ENCODE data around the gene ZNF839.

ZNF839 gene

GRCh38 chr14:102363182-102363943, 43.8 kb downstream of the ZNF839 start:
- peak; percentile 32 for DNase-seq (ENCODE audit: extremely low spot score)
- POLR2A ChIA-PET, result interaction anchor here (0.7 kb wide), 1 partner anchor 538 kb away, joined by 3 read pairs; no protein-coding TSS in a partner anchor
- no peak for TF ChIP-seq CTCF (IDR thresholded peaks at IDR 0.05; ENCODE audit: control extremely low read depth, extremely low read depth, low read depth, missing control alignments)
- CTCF ChIA-PET, result interaction anchor here (1.3 kb wide), 2 partner anchors 73 to 153 kb away, joined by 3 read pairs; no protein-coding TSS in a partner anchor

GRCh38 chr14:102370305-102370809, 50.8 kb downstream of the ZNF839 start:
- ChIA-PET CTCF (interaction anchor here (1.4 kb wide), 1 partner anchor 22 kb away, joined by 4 read pairs; no protein-coding TSS in a partner anchor), POLR2A (no interaction called here)
- DNase-seq (ENCODE audit: extremely low spot score), result no peak
- TF ChIP-seq CTCF (IDR thresholded peaks at IDR 0.05; ENCODE audit: control extremely low read depth, extremely low read depth, low read depth, missing control alignments), result no peak

GRCh38 chr14:102371361-102371760, 51.8 kb downstream of the ZNF839 start:
- CTCF ChIA-PET, result interaction anchor here (1.4 to 1.6 kb wide), 2 partner anchors 10 to 21 kb away, joined by 4 read pairs; no protein-coding TSS in a partner anchor
- TF ChIP-seq CTCF (IDR thresholded peaks at IDR 0.05; ENCODE audit: control extremely low read depth, extremely low read depth, low read depth, missing control alignments), result no peak
- no peak for DNase-seq (ENCODE audit: extremely low spot score)
- POLR2A ChIA-PET, result no interaction called here

GRCh38 chr14:102373110-102373509, 53.6 kb downstream of the ZNF839 start:
- no peak for DNase-seq (ENCODE audit: extremely low spot score)
- no peak for TF ChIP-seq CTCF (IDR thresholded peaks at IDR 0.05; ENCODE audit: control extremely low read depth, extremely low read depth, low read depth, missing control alignments)
- POLR2A ChIA-PET, result no interaction called here
- CTCF ChIA-PET, result interaction anchor here (1.6 kb wide), 1 partner anchor 8 kb away, joined by 4 read pairs; no protein-coding TSS in a partner anchor

GRCh38 chr14:102374264-102374663, 54.7 kb downstream of the ZNF839 start:
- CTCF ChIA-PET, result no interaction called here
- no peak for TF ChIP-seq CTCF (IDR thresholded peaks at IDR 0.05; ENCODE audit: control extremely low read depth, extremely low read depth, low read depth, missing control alignments)
- DNase-seq (ENCODE audit: extremely low spot score), result no peak
- POLR2A ChIA-PET, result no interaction called here

- no peak for TF ChIP-seq CTCF (IDR thresholded peaks at IDR 0.05; ENCODE audit: control extremely low read depth, extremely low read depth, low read depth, missing control alignments)
- POLR2A ChIA-PET, result no interaction called here
- CTCF ChIA-PET, result interaction anchor here (1.4 to 1.5 kb wide), 2 partner anchors 8 to 15 kb away, joined by 5 read pairs; no protein-coding TSS in a partner anchor
- DNase-seq (ENCODE audit: extremely low spot score), result no peak
Observed at GRCh38 chr14:102375119-102375518, 55.6 kb downstream of the ZNF839 start.

Data from GM10248 (cell line).